ENCODE measurements around the gene CYP8B1.
"Not testable (repeated sequence)": the region's sequence is repeated elsewhere in the genome, so short reads cannot be mapped to it uniquely, and the experiment has no call there.

Gene CYP8B1

GRCh38 chr3:42887084-42887483 is 11.4 kb upstream of the CYP8B1 start:
- in situ Hi-C loops (cut with MboI; ENCODE audit: low pct_unique_long_range_greater_than_20kb, low sequenced_read_pairs, unreplicated experiment), result no loop called here
- DNase-seq (ENCODE audit: low spot score), result no peak
- TF ChIP-seq CTCF (IDR thresholded peaks at IDR 0.05; ENCODE audit: extremely low read depth, insufficient read depth, missing control alignments), result no peak

- TF ChIP-seq CTCF (IDR thresholded peaks at IDR 0.05; ENCODE audit: extremely low read depth, insufficient read depth, missing control alignments), result no peak
- no peak for DNase-seq (ENCODE audit: low spot score)
- in situ Hi-C loops (cut with MboI; ENCODE audit: low pct_unique_long_range_greater_than_20kb, low sequenced_read_pairs, unreplicated experiment), result no loop called here
These were observed 10.7 kb upstream of the CYP8B1 start for GRCh38 chr3:42886294-42886822.

GRCh38 chr3:42884324-42884723 is 8.6 kb upstream of the CYP8B1 start:
- no peak for TF ChIP-seq CTCF (IDR thresholded peaks at IDR 0.05; ENCODE audit: extremely low read depth, insufficient read depth, missing control alignments)
- DNase-seq (ENCODE audit: low spot score), result no peak
- in situ Hi-C loops (cut with MboI; ENCODE audit: low pct_unique_long_range_greater_than_20kb, low sequenced_read_pairs, unreplicated experiment), result no loop called here

GRCh38 chr3:42883251-42883930 is 7.7 kb upstream of the CYP8B1 start:
- DNase-seq (ENCODE audit: low spot score), result not testable (repeated sequence)

GRCh38 chr3:42880601-42881451 is 5.1 kb upstream of the CYP8B1 start:
- peak; percentile 96 for TF ChIP-seq CTCF (IDR thresholded peaks at IDR 0.05; ENCODE audit: extremely low read depth, insufficient read depth, missing control alignments)
- DNase-seq (ENCODE audit: low spot score), result peak; percentile 93
- in situ Hi-C loops (cut with MboI; ENCODE audit: low pct_unique_long_range_greater_than_20kb, low sequenced_read_pairs, unreplicated experiment), result no loop called here

More at GRCh38 chr3:42883251-42883930, 7.7 kb upstream of the CYP8B1 start:
- in situ Hi-C loops (cut with MboI; ENCODE audit: low pct_unique_long_range_greater_than_20kb, low sequenced_read_pairs, unreplicated experiment), result not testable (repeated sequence)

GRCh38 chr3:42880183-42880582 is 4.5 kb upstream of the CYP8B1 start:
- DNase-seq (ENCODE audit: low spot score), result no peak
- in situ Hi-C loops (cut with MboI; ENCODE audit: low pct_unique_long_range_greater_than_20kb, low sequenced_read_pairs, unreplicated experiment), result no loop called here
- TF ChIP-seq CTCF (IDR thresholded peaks at IDR 0.05; ENCODE audit: extremely low read depth, insufficient read depth, missing control alignments), result no peak

- no peak for TF ChIP-seq CTCF (IDR thresholded peaks at IDR 0.05; ENCODE audit: extremely low read depth, insufficient read depth, missing control alignments)
- DNase-seq (ENCODE audit: low spot score), result no peak
- in situ Hi-C loops (cut with MboI; ENCODE audit: low pct_unique_long_range_greater_than_20kb, low sequenced_read_pairs, unreplicated experiment), result no loop called here
These were observed 2.2 kb upstream of the CYP8B1 start for GRCh38 chr3:42877881-42878280.
